GM04504 (cell line): ENCODE results near the gene HSD17B14.
A peak's percentile ranks its signal among the peaks of the same experiment; 100 is the strongest.
"Not testable (repeated sequence)": the region's sequence is repeated elsewhere in the genome, so short reads cannot be mapped to it uniquely, and the experiment has no call there.

Source experiments
- DNase-seq: peaks from one replicate; pipeline ENCODE4 v3.0.0-alpha.2; 2012; ENCODE audit warnings: low read depth

The HSD17B14 gene

GRCh38 chr19:48836089-48837017 lies at the start of gene HSD17B14:
HSD17B14 (minus strand) TSS chr19:48836491; CDS start chr19:48836411, 80 bp downstream.
- DNase-seq, result peak; percentile 17

DNA sequence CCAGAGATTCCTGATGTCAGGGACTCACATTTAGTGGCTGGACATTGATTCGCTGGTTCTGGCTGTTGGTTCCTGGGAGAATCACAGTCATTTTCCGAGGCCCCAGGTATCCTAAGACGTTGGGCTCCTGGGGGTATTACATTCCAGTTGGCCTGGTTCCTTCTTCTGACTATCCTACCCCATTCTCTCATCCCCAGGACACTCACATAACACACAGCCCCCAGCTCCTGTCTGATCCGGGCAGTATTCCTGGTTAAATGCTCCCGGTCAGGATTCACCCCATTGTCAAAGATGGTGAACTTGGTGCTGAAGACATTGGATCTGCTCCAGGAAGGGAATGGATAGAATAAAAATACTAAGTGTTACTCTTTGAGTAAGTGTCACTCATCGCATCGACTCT lies 47.4 kb upstream of the HSD17B14 start:
- no peak for DNase-seq

- DNase-seq, result no peak
Measured at GRCh38 chr19:48881741-48882657, 45.7 kb upstream of the HSD17B14 start.

DNA sequence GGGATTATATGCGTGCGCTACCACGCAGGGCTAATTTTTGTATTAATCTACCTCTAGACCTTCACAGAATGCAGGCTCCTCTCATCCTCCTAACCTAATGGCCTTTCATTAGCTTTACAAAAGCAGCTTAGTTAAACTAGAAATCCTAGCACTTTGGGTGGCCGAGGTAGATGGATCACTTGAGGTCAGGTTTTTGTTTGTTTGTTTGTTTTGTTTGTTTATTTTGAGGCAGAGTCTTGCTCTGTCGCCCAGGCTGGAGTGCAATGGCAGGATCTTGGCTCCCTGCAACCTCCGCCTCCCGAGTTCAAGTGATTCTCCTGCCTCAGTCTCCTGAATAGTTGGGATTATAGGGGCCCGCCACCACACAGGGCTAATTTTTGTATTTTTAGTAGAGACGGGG lies 43.4 kb upstream of the HSD17B14 start:
- DNase-seq, result not testable (repeated sequence)

GRCh38 chr19:48879025-48879637 lies 42.8 kb upstream of the HSD17B14 start:
- DNase-seq, result no peak

DNA sequence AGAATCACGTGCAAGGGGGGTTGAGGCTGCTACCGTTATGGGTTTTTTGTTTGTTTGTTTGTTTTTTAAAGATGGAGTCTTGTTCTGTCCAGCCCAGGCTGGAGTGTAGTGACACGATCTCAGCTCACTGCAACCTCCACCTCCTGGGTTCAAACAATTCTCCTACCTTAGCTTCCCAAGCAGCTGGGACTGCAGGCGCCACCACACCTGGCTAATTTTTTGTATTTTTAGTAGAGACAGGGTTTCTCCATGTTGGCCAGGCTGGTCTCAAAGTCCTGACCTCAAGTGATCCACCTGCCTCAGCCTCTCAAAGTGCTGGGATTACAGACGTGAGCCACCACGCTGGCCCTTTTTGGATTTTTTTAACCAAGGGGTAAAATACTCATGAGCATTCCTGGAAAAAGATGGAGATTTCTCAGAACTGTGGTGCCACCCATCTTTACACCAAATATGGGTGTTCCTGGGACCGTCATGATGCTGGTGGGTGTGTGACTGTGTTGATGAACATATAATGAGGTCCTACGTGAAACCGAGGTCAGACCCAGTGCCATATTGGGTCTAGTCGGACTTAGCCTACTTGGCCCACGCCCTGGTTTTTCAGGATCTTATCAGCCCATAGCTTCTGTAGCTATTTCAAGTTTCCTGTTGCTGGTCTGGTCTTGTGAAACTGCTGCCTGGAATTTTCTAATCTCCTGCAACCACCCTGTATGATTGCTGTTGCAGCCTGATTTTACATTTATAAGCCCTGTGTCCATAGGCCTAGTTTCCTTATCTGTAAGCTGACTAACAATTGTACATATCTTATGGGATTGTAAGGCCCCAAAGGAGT lies 42.1 kb upstream of the HSD17B14 start:
- no peak for DNase-seq

DNA sequence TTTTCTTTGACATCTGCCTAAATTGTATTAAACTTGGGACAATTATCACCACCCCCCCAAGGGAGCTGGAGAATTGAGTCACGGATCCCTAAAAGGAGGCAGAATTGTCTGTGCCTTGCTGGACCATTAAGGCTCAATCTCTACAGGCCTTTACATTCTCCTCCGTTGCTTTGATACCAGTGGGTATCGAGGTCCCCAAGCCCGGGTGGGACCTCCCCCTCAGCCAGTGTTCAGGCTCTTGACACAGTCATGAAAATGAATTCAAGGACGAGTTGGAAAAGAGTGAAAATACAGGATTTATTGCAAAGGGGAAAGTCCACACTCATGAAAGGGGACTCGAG lies 41.5 kb upstream of the HSD17B14 start:
- no peak for DNase-seq

DNA sequence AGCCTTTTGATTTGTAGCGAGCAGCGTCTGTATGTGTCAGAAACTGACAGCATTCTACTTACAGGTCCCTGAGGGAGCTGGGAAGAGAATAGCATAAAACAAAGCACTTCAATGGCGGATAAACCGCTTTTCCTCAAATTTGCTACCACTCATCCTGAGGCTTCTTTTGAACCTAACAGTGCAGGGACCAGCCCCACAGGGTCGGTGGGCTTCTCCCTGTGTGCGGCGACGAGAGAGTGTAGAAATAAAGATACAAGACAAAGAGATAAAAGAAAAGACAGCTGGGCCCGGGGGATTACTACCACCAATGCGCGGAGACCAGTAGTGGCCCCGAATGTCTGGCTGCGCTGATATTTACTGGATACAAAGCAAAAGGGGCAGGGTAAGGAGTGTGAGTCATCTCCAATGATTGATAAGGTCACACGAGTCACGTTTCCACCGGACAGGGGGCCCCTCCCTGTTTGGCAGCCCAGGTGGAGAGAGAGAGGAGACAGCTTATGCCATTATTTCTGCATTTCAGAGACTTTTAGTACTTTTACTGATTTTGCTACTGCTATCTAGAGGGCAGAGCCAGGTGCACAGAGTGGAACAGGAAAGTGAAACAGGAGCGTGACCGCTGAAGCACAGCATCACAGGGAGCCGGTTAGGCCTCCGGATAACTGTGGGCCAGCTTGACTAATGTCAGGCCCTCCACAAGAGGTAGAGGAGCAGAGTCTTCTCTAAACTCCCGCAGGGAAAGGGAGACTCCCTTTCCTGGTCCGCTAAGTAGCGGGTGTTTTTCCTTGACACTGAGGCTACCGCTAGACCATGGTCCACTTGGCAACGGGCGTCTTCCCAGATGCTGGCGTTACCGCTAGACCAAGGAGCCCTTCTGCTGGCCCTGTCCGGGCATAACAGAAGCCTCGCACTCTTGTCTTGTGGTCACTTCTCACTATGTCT lies 40.0 kb upstream of the HSD17B14 start:
- DNase-seq, result not testable (repeated sequence)

DNA sequence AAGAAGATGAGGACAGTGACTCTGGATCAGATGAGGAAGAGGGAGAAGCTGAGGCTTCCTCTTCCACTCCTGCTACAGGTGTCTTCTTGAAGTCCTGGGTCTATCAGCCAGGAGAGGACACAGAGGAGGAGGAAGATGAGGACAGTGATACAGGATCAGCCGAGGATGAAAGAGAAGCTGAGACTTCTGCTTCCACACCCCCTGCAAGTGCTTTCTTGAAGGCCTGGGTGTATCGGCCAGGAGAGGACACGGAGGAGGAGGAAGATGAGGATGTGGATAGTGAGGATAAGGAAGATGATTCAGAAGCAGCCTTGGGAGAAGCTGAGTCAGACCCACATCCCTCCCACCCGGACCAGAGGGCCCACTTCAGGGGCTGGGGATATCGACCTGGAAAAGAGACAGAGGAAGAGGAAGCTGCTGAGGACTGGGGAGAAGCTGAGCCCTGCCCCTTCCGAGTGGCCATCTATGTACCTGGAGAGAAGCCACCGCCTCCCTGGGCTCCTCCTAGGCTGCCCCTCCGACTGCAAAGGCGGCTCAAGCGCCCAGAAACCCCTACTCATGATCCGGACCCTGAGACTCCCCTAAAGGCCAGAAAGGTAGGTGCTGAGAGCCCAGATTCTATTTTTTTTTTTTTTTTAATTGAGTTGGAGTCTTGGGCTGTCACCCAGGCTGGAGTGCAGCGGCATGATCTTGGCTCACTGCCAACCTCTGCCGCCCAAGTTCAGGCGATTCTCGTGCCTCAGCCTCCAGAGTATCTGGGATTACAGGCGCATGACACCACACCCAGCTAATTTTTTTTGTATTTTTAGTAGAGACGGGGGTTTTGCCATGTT lies 38.2 kb upstream of the HSD17B14 start:
- DNase-seq, result peak; percentile 33

- no peak for DNase-seq
Measured at GRCh38 chr19:48873476-48874302, 37.4 kb upstream of the HSD17B14 start.

GRCh38 chr19:48872884-48873475 lies 36.7 kb upstream of the HSD17B14 start:
- peak; percentile 90 for DNase-seq

- peak; percentile 93 for DNase-seq
Measured at GRCh38 chr19:48872182-48872883, 36.0 kb upstream of the HSD17B14 start, which contains the start of gene PPP1R15A. PPP1R15A (plus strand) TSS chr19:48872421; CDS start chr19:48873234, 813 bp downstream.

- DNase-seq, result not testable (repeated sequence)
Measured at GRCh38 chr19:48871471-48872181, 35.3 kb upstream of the HSD17B14 start.

- DNase-seq, result no peak
Measured at GRCh38 chr19:48870048-48870447, 33.8 kb upstream of the HSD17B14 start.

GRCh38 chr19:48868114-48868886 lies 32.0 kb upstream of the HSD17B14 start, which contains the start of gene PLEKHA4:
PLEKHA4 (minus strand) TSS chr19:48868617; CDS start chr19:48867620, 997 bp downstream.
- DNase-seq, result no peak

DNA sequence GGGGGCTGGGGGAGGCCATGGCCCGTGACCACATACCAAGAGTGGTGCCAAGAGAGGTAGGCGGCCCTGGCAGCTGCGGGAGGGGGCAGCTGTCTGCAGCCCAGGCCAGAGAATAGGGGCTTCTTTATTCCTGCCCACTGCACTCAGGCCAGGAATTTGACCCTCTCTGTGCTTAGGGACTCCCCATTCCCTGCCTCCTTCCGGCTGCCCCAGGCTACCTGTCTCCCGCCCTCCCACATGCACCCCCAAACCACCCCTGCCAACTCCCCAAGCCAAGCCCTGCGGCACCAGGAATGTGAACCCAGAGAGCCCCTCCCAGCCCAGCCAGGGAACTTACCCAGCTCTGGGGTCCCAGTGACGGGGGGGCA lies 31.4 kb upstream of the HSD17B14 start:
- no peak for DNase-seq
